Thyroid gland (tissue), 4 donors: ENCODE measurements around the gene NPAS2. TPM values are rescaled to one million over a fixed set of nuclear protein-coding genes. Genes with fewer than 3 reads are reported as not detected.

Experiments
- DNase-seq, 2 donors: peaks; one replicate each; pipeline ENCODE4 v3.0.0-alpha.2; 2019
- H3K27ac ChIP-seq, 3 donors: fragments of 200-600 bp; sonication (generic); 1 replicate in 2 of 3; 2 replicates in 1 of 3; pipeline ENCODE4 v1.5.1; 2016 to 2019; ENCODE audit warnings: mild to moderate bottlenecking in 1 of 3, moderate library complexity in 1 of 3
- H3K27me3 ChIP-seq: fragments of 200-600 bp; sonication (generic); one replicate; pipeline ENCODE4 v1.5.1; 2019
- H3K36me3 ChIP-seq, 2 donors: fragments of 200-600 bp; sonication (generic); one replicate each; pipeline ENCODE4 v1.5.1; 2016 to 2019
- H3K4me1 ChIP-seq, 2 donors: fragments of 200-600 bp; sonication (generic); one replicate each; pipeline ENCODE4 v1.5.1; 2017 to 2019
- H3K4me3 ChIP-seq, 3 donors: fragments of 200-600 bp; sonication (generic); replicated peaks in 1 of 3; 1 replicate in 2 of 3; 2 replicates in 1 of 3; pipeline ENCODE4 v1.5.1; 2016; ENCODE audit warnings: mild to moderate bottlenecking in 1 of 3
- H3K9me3 ChIP-seq: fragments of 200-600 bp; sonication (generic); one replicate; pipeline ENCODE4 v1.5.1; 2017
- CTCF ChIP-seq, 6 experiments: fragments of 200-600 bp in 3 of 6; fragments of 450-650 bp in 3 of 6; sonication (generic) in 3 of 6; IDR thresholded peaks; one replicate each; pipeline ENCODE4 v1.5.1; 2016 to 2019; ENCODE audit warnings: antibody characterized with exemption in 6 of 6, mild to moderate bottlenecking in 2 of 6, inconsistent platforms in 1 of 6, moderate library complexity in 1 of 6
- POLR2A ChIP-seq, 2 donors: fragments of 450-650 bp; IDR thresholded peaks; one replicate each; pipeline ENCODE4 v1.6.1; 2017; ENCODE audit warnings: antibody characterized with exemption in 2 of 2, mild to moderate bottlenecking in 2 of 2, moderate library complexity in 1 of 2
- WGBS, 2 donors: methylation state at CpG; one replicate each; pipeline ENCODE4 v1.1.5; 2017; 5-methylcytosine and 5-hydroxymethylcytosine counted together
- intact Hi-C: fragments of 100-400 bp; cut with DNase I; formaldehyde crosslinking; loops from one replicate; pipeline ENCODE4 v1.15.1; 2023
- total RNA-seq, 4 donors: library from RNA; depleted of rRNA; stranded (reverse); fragments of >200 nt; gene quantifications; one replicate each; pipeline ENCODE4 v1.2.3, GENCODE V29; 2016

Gene NPAS2
- total RNA-seq, 4 donors from 2014 or later: 12.7 to 22.8 (median 16.1) TPM

DNA sequence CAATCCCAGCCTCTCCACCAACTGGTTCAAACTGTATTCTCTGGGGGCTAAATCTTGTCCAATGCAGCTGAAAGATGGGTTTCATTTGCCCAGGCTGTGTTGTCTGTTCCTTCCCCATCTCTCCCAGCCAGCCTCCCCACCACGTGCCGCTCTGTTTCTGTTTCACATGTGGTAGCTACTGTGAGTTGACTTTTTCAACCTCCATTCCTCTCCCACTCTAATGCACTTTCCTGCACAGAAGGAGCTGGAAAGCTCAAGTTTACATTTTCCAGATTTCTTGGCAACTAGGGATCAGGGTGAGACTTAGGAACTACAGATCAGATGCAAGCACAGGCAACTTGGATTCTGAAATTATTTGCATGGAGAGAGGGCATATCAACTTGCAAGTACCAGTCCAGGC lies 19.0 kb upstream of the NPAS2 start:
- WGBS, 2 donors: 77 to 79% methylated on average over 2 of the region's 2 CpGs
- intact Hi-C loops: no loop called here
- no peak for TF ChIP-seq CTCF (IDR thresholded peaks at IDR 0.05)
- no peak for TF ChIP-seq POLR2A (IDR thresholded peaks at IDR 0.05)
- no peak overlapping the region for H3K4me3 ChIP-seq
- H3K36me3 ChIP-seq: no peaks in the 10 kb centered on the region
- H3K9me3 ChIP-seq: no peaks in the 10 kb centered on the region
- no peaks in the 10 kb centered on the region for H3K4me1 ChIP-seq
- no peak for DNase-seq
- H3K27me3 ChIP-seq: no peaks in the 10 kb centered on the region
- no peak overlapping the region for H3K27ac ChIP-seq

DNA sequence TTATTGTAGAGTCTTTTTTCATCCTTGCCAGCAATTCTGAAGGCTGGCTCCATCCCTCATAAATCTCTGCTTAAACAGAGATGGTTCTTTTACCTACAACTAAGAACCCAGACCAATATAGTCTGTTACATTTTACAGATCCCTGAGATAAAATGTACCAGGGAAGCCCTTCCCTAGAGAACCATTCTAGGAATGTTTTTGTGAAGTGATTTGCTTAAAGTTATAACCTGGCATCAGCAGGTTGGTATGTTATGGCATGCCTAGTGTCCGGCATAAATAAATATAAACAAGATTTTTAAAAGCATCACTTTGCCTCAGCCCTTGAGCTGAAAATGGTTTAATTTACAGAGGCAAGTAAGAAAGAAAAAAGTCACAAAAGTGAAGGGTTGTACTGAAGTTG lies 18.5 kb upstream of the NPAS2 start:
- no peaks in the 10 kb centered on the region for H3K36me3 ChIP-seq
- TF ChIP-seq POLR2A (IDR thresholded peaks at IDR 0.05) (no peak), CTCF (IDR thresholded peaks at IDR 0.05) (no peak)
- DNase-seq: no peak
- no peaks in the 10 kb centered on the region for H3K4me1 ChIP-seq
- WGBS, 2 donors: 91 to 98% methylated on average over 1 of the region's 1 CpG
- no peak overlapping the region for H3K27ac ChIP-seq
- H3K9me3 ChIP-seq: no peaks in the 10 kb centered on the region
- no peak overlapping the region for H3K4me3 ChIP-seq
- no peaks in the 10 kb centered on the region for H3K27me3 ChIP-seq
- intact Hi-C loops: no loop called here

- Histone ChIP-seq H3K27ac (no peak overlapping the region), H3K4me1 (no peaks in the 10 kb centered on the region), H3K36me3 (no peaks in the 10 kb centered on the region), H3K4me3 (no peak overlapping the region), H3K27me3 (no peaks in the 10 kb centered on the region), H3K9me3 (no peaks in the 10 kb centered on the region)
- TF ChIP-seq CTCF (IDR thresholded peaks at IDR 0.05) (no peak), POLR2A (IDR thresholded peaks at IDR 0.05) (no peak)
- intact Hi-C loops: no loop called here
- no peak for DNase-seq
- 93 to 95% methylated on average over 9 of the region's 9 CpGs for WGBS, 2 donors
Measured at GRCh38 chr2:100802066-100802465, 17.9 kb upstream of the NPAS2 start.

DNA sequence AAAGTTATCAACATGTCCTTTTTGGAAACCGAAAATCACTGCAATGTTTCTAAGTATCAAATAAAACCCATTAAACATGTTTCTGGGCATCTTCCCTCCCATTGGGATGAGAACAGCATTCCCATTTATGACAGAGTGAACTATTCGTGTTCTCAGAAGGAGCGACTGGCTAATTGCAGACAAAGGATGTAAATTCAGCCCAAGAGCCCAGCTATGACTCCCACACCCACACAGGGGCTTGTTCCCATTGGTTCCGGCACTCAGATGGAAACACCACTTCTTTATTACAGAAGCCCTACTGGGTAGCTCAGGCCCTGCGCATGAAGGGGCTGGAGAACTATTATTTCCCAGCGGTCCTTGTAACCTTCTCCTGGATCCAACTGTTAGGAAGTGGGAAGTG lies 16.6 kb upstream of the NPAS2 start:
- no peak overlapping the region for H3K4me3 ChIP-seq
- intact Hi-C loops: no loop called here
- no peaks in the 10 kb centered on the region for H3K36me3 ChIP-seq
- H3K27ac ChIP-seq: no peak overlapping the region
- 82% methylated on average over 6 of the region's 6 CpGs for WGBS, 2 donors
- H3K27me3 ChIP-seq: no peaks in the 10 kb centered on the region
- H3K4me1 ChIP-seq: no peaks in the 10 kb centered on the region
- TF ChIP-seq POLR2A (IDR thresholded peaks at IDR 0.05): no peak
- no peak for TF ChIP-seq CTCF (IDR thresholded peaks at IDR 0.05)
- H3K9me3 ChIP-seq: no peaks in the 10 kb centered on the region
- DNase-seq: no peak

GRCh38 chr2:100806550-100806949 lies 13.4 kb upstream of the NPAS2 start:
- Histone ChIP-seq H3K4me3 (no peak overlapping the region), H3K4me1 (no peaks in the 10 kb centered on the region), H3K27me3 (no peaks in the 10 kb centered on the region), H3K9me3 (no peaks in the 10 kb centered on the region), H3K27ac (no peak overlapping the region), H3K36me3 (no peaks in the 10 kb centered on the region)
- no peak for DNase-seq
- intact Hi-C loops: no loop called here
- TF ChIP-seq POLR2A (IDR thresholded peaks at IDR 0.05): no peak
- TF ChIP-seq CTCF (IDR thresholded peaks at IDR 0.05): no peak
- 87 to 92% methylated on average over 3 of the region's 3 CpGs for WGBS, 2 donors
